A549 treated with GW870086 at 1 μM for 4 hours (cell line): ENCODE data around the gene S100A13. TPM values are rescaled to one million over a fixed set of nuclear protein-coding genes. Genes with fewer than 3 reads are reported as not detected.

Experiments used
- total RNA-seq: library from RNA; stranded (reverse); fragments of 200-300 nt; extraction: Qiagen RNA extraction; gene quantifications from 5 replicates; pipeline ENCODE4 v1.2.3, GENCODE V29; 2022; ENCODE audit warnings: low read depth

The S100A13 gene
- 181 to 204 TPM (median 194 TPM) in 5 replicates for total RNA-seq

DNA sequence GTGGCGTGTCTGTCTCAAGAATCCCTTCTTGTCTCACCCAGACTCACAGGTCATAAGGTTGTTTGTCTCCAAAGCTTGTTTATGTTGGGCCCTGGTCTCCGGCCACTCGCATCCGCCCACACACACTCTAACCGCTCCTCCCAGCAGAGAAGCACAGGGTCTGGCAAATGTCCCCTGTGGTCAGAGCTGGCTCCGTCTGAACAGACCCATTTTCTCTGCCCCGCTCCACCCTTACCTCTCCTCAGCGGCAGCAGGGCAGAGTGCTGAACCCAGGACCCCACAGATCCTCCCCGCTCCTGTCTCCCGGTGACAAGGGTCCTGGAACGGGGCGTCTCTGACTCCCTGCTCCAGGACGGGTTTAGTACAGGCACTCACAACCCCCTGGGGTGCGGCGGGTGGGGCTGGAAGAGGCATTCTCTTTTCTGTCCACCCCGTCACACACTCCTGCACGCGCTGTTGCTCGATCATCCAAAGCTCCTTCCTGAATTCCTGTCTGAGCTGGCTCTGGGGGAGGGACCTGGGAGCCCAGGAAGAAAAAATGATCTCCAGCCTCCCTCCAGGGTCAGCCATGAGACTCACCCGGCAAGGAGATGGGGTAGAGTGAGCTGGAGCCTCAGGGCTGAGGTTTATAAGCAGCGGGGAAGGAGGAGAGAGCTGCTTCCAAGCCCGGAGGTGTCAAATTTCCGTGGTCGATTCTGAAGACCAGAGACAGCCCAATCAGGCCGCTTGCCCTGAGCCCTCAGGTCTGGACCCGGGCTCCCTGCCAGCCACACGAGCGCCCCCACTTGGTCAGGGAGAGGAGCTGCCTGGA is at the start of gene S100A13:
Gene S100A13 (minus strand): TSS at position 602 of the 811 bp plus-strand sequence. CDS start 1,033 bp downstream, outside the sequence.

DNA sequence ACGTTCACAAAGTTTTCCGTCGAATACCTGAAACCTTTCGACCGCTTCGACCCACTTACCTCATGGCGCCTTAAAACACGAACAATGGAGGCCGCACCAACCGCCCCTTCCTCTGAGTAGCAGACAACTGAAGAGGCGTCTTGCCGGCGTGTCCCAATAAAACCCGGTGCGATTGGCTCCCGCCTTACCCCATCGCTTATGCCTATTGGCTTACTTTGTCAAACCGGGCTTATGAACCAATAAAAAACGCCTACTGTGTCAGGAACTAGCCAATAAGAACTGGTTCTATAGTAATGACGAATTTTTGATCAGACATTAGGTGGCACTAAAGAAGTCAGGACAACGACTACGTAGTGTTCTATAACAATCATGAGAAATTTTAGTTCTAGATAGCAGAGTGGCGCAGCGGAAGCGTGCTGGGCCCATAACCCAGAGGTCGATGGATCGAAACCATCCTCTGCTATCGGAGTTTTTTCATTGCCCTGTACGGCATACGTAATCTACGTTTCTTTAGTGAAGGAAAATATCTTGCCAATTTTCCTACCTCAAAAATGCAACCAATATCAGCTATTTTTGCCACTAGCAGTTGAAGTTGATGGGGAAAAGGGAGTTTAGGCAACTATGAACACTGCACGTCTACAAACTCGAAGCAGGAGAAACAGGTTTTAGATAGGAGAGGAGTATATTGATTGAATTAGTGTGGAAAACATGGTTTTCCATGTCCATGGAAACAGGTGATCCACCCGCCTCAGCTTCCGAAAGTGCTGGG is 43.7 kb upstream of the S100A13 start, which contains the start of gene ILF2:
Gene ILF2 (minus strand): TSS at position 135 of the 769 bp plus-strand sequence. CDS start 71 bp downstream, at position 64.

DNA sequence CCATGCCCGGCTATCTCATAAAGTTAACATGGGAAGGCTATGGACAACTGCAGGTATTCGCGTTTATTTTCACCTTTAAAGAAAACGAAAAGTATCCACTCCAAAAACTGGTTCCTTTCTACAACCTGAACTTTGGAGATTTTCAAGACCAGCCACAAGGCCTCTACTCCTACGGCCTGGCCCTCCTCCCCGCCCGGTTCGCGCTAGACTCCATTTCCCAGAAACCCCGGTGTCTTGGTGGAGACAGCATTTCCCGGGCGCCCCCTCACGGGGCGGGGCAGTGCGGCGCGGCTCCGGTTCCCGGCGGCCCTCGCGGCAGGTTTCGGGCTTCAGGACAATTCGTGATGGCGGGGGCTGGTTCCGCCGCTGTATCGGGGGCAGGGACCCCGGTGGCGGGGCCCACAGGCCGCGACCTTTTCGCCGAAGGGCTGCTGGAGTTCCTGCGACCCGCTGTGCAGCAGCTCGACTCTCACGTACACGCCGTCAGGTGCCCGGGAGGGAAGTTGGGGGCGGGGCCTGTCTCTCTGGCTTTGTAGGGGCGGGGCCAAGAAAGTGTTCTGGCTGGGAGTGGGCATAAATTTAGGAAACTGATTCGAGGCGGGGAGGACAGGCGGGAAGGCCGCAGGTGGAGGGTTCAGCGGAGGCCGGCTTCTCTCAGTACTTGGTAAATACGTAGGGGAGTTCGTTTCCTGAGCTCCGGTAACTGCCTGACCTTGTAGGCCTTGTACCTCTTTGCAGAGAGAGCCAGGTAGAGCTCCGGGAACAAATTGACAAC is 31.3 kb upstream of the S100A13 start, which contains the start of gene SNAPIN:
Gene SNAPIN (plus strand): TSS at position 304 of the 775 bp plus-strand sequence. CDS start 41 bp downstream, at position 345.

DNA sequence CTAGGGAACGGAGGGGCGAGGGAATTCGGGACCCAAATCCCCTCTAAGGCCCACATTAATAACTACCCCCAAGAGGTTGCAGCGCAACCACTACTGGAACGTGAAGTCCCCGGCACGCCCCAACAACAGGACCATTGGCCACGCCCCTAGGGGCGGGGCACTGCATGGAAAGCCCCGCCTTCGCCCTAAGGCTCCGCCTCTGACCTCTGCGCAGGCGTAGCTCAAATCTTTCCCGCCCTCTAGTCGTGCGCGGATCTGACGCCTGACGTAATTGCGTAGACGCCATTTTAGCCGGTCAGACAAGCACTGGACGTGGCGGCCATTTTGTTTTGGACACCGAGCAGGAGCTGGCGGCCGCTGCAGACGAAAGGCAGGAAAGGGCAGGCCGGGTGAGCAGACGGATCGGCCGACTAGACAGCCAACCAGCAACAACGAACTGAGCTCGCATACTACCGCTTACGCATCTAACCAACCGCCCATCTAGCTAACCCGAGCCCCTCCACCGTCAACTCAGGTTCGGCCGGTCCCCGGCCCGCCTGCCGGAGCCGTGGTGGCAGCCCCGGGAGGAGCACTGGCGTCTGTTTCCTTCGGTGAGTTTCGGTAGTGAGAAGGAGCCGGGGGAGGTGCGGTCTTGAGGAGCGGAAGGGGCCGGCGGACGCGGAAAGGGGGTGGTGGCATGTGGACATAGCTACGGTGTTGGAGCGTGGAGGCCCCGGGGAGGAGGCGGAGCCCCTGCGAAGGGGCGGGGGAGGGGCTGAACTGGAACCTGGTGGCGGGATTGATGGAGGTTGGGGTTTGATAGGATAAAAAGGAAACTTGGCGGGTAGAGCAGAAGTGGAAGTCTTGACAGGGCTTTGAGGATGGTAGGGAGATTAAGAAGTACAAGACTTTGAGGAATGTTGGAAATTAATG is 6.7 kb upstream of the S100A13 start, which contains the start of gene CHTOP:
Gene CHTOP (plus strand): TSS at position 313 of the 912 bp plus-strand sequence. CDS start 2,523 bp downstream, outside the sequence.

DNA sequence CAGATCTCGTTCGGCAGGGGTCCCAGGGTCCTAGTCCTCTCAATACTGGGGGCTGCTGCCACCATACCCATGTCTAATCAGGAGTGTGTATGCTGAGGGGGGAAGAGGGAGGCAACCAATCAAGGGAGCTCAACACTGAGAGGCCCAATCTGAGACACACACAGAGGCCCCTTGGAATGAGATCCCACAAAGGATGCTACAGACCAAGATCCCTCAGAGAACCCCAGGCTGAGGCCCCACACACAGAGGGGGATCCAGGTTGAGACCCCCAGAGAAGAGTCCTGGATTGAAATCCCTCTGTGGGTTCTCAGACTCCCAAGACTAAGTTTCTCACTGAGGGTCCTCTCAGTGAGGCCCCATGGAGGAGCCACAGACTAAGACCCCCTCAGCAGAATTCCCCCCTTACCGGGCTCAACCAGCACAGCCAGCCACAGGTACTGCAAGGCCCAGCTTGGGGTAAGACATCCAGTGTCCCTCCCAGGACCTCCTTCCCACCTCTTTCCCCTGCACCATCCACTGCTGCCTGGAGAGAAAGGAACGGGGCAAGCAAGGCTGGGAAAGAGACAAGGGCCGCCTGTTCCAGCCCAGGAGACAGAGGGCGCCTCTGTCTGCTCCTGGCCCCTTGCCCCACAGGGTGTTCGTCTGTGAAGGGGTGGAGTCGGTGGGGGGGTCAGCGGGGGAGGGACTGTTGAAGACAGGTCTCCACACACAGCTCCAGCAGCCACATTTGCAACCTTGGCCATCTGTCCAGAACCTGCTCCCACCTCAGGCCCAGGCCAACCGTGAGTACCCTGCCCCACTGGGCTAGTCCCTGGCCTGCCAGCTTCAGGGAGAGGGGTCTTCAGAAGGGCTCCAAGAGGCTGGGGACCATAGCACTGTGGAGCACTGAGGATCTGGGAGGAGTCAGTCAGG is 666 bp upstream of the S100A13 start, which contains the start of gene S100A1:
Gene S100A1 (plus strand): TSS at position 720 of the 912 bp plus-strand sequence. CDS start 2,088 bp downstream, outside the sequence.

DNA sequence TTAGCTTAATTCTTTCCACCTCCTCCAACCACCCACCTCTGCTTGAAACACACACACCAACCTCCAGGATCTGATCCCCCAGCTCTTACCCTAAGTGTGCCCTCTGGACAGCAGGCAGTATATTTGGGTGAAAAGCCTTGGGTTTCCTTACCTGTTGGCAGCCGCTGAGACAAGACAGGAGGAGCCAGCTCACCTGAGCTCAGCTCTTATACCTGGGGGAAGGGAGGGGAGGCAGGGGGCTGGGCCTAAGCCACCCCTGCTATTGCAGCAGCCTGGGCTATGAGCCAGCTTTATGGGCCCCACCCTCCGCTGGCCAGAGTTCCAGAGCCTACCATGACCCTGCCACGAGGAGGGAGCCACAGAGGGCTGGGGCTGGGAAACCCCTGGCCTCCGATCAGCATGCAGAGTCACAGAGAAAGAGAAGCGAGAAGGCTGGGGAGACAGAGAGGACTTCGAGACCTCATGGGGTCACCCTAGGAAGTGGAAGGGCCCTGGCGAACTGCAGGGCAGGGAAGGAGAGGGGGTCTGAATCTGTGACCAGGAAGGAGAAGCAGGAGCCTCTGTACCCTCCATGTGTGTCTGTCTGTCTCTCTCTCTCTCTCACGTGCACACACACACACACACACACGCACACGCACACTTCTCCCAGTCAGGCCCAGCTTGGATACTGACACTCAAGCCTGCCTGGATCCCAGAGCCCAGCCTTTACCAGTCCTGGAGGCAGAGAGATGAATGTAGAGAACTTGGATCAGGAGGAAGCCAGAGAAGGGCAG is 11.0 kb downstream of the S100A13 start, which contains the start of gene S100A14:
Gene S100A14 (minus strand): TSS at position 182 of the 773 bp plus-strand sequence. CDS start 467 bp downstream, outside the sequence.

DNA sequence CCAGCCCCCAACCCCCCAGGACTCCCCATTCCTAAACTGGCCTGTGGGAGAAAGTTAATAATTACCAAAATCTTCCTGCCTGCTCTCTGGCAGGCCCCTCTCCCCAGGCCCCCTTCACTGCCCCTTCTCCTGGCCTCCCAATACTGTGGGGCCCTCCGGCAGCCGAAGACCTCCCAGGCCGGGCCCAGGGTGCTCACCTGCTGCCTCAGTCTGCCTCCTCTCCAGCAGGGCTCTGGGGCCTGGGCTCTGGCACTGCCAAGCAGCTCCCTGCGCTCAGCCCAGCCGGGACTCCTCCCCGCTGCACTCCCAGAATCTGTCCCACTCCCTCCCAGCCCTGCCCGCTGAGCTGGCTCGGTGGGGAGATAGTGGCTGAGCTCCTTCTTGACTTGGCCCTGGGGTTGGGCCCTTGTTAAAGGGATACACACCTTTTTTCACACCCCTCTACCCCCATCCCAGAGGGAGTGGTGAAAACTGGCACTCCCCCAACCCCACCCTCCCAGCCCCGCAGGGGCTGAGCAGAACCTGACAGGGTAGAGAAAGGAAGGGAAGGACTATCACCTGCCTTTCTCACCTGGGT is 14.5 kb downstream of the S100A13 start, which contains the start of gene S100A16:
Gene S100A16 (minus strand): TSS at position 383 of the 577 bp plus-strand sequence. CDS start 4,986 bp downstream, outside the sequence.

Other genes with a start within 250 kb of the S100A13 start
- not detected in 5 replicates for gene S100A8, start 236.4 kb downstream of the S100A13 start, total RNA-seq
- not detected in 5 replicates for gene S100A7A, start 211.0 kb downstream of the S100A13 start, total RNA-seq
- not detected in 5 replicates for gene S100A7, start 166.9 kb downstream of the S100A13 start, total RNA-seq
- 3,721 to 4,200 TPM (median 3,795 TPM) in 5 replicates for gene S100A6, start 91.5 kb downstream of the S100A13 start, total RNA-seq
- 0.87 to 1.4 TPM (median 1.1 TPM) in 5 replicates for gene S100A5, start 86.6 kb downstream of the S100A13 start, total RNA-seq
- 1,668 to 2,055 TPM (median 1,841 TPM) in 5 replicates for gene S100A4, start 81.7 kb downstream of the S100A13 start, total RNA-seq
- gene S100A3, start 78.2 kb downstream of the S100A13 start, total RNA-seq, result 104 to 121 TPM (median 120 TPM) in 5 replicates
- 18.8 to 40.7 TPM (median 32.4 TPM) in 5 replicates for gene S100A2, start 61.7 kb downstream of the S100A13 start, total RNA-seq
- 527 to 623 TPM (median 604 TPM) in 5 replicates for gene S100A16, start 14.4 kb downstream of the S100A13 start, total RNA-seq
- gene S100A14, start 11.2 kb downstream of the S100A13 start, total RNA-seq, result 0.29 to 0.82 TPM (median 0.52 TPM) in 5 replicates
- 0.62 to 0.80 TPM (median 0.73 TPM) in 4 of 5 replicates, not detected in the other for gene S100A1, start 929 bp upstream of the S100A13 start, total RNA-seq
- 68.2 to 85.8 TPM (median 80.9 TPM) in 5 replicates for gene CHTOP, start 6.6 kb upstream of the S100A13 start, total RNA-seq
- 55.9 to 63.8 TPM (median 59.8 TPM) in 5 replicates for gene SNAPIN, start 31.2 kb upstream of the S100A13 start, total RNA-seq
- gene ILF2, start 43.5 kb upstream of the S100A13 start, total RNA-seq, result 259 to 286 TPM (median 267 TPM) in 5 replicates
- 0.97 to 1.6 TPM (median 1.1 TPM) in 5 replicates for gene NPR1, start 51.2 kb upstream of the S100A13 start, total RNA-seq
- 16.1 to 20.1 TPM (median 18.6 TPM) in 5 replicates for gene INTS3, start 100.5 kb upstream of the S100A13 start, total RNA-seq
- gene SLC27A3, start 147.9 kb upstream of the S100A13 start, total RNA-seq, result 0.91 to 2.4 TPM (median 1.6 TPM) in 5 replicates